Fibroblast of upper back skin (primary cell): ENCODE results near the gene UNC5C.

Experiments
- DNase-seq: peaks from one replicate; pipeline ENCODE4 v3.0.0-alpha.2; 2013

The UNC5C gene

GRCh38 chr4:95517576-95518345 is 31.0 kb downstream of the UNC5C start:
- DNase-seq: no peak

DNA sequence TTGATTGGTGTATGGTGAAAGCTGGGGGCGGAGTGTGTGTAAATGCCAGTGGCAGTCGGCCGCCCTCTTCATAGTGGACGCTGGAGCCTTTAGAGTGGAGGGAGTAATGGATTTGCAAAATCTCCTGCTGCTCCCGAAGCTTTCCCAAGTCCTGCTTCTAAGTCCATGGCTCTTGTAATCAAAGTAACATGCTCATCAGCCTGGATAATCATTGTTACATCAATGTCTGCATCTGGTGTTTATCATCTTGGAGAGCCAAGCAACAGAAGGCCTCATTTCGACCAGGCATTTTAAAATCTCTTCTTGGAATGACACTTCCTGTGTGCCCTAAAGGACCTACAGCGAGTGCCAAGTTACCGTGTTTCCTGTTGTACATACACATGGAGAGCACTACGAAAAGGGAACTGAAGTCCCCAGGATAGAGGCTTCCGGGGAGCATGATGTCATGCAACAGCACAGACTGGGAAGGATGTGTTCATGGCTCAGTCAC is 32.2 kb downstream of the UNC5C start:
- no peak for DNase-seq

GRCh38 chr4:95515589-95515988 is 33.2 kb downstream of the UNC5C start:
- DNase-seq: no peak

DNA sequence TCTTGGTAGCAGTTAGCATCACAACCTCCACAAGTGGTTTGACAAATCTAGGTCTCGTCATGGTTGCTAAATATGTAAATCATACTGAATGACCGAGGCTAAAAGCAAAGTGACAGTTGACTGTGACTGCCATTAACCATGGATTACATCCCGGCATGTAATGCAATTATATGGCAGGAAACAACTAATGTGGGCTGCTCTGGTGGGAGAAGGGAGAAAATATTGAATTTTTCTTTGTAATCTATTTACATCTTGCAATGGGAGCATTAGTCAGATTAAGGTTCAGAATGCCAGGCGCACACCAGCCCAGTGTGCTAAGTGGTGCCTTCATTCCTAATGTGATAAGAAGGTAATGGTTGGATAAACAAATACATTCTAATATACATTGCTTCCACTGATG is 35.8 kb downstream of the UNC5C start:
- no peak for DNase-seq

DNA sequence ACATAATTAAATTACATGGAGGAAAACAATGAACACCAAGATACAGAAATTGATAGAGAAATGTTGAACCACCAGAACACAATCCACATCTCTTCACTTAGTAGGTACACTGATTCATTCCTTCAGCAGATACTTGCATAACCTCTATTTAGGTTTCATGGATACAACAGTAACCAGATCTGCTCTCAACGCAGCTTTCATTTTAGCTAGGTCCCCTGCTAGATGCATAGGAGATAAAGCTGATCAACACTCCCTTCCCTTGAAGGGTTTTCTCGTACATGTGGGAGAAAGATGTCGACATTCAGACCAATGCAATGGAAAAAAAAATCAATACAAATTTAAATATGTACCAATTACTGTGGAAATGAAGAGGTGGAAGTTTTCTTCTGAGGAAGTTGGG is 37.3 kb downstream of the UNC5C start:
- DNase-seq: no peak

- no peak for DNase-seq
Measured at GRCh38 chr4:95510877-95511276, 37.9 kb downstream of the UNC5C start.

GRCh38 chr4:95510145-95510544 is 38.6 kb downstream of the UNC5C start:
- peak; percentile 19 for DNase-seq

DNA sequence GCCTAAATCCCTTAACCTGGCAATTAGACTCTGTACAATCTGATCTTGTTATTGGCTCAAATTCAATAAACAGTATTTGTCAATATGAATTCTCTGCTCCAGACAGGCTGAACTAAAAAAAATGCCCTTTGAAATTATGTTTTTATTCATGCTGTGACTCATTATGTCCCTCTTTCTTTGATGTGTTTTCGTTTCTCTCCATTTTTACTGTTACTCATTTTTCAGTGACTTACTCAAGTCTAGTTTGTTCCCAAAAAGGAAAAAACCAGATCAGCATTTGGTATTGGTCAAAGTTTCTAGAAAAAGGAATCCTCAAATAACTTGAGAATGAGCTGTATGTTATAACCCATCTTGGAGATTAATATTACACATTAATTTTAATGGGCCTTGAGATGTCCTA is 40.4 kb downstream of the UNC5C start:
- peak; percentile 73 for DNase-seq

DNA sequence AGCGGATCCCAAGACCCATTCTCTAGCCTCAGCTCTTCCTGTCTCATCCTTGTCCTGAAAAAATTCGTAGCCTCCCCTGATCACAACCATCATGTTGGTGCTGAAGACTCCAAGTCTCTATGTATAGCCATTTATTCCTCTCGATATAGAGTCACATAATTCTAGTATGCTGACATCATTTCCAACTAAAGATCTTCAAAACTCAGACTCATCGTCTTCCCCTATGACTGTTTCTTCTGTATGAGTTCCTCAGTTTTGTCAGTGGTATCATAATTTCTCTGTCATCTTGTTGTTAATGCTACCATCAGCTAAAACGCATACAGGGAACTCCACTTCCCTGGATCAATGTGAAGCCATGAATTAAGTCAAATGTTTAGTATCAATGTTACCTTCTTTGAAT is 41.2 kb downstream of the UNC5C start:
- DNase-seq: no peak

- DNase-seq: no peak
Measured at GRCh38 chr4:95507147-95507546, 41.6 kb downstream of the UNC5C start.

GRCh38 chr4:95506264-95506663 is 42.5 kb downstream of the UNC5C start:
- peak; percentile 74 for DNase-seq

GRCh38 chr4:95505799-95506198 is 43.0 kb downstream of the UNC5C start:
- DNase-seq: no peak

DNA sequence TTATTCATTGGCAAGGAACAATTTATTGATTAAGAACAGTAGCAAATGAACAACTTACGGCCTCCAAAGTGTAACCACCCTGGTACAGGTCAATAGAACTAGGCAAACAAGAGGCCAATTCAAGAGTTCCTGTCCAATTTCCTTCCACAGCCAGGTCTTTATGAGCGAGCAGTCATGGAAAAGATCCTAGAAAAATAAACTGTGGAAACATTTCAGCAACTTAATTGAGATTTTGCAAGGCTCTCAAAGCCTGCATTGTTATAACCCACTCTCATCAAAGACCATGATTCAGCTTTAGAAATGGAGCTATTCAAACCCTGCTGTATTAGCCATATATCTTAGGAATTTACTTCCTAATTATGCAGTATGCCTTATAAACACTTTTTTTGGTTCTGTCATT is 43.6 kb downstream of the UNC5C start:
- peak; percentile 57 for DNase-seq

DNA sequence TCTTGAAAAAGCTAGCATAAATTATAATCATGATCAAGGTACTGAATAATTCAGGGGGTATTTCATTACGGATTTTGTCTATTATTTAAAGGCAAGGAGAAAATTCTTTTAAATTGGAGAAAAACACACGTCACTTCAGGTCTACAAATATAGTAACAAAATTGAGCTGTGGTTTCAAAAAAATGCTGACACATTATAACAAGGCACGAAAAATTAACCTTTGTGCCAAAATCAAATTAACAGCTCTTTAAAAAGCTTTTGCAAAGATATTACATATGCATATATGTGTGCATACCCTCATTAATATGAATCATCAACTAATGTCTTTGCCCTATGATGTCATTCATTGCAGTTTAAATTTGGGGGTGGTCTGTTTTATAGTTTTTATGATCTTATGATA is 44.3 kb downstream of the UNC5C start:
- no peak for DNase-seq

GRCh38 chr4:95500361-95500760 is 48.4 kb downstream of the UNC5C start:
- DNase-seq: no peak

GRCh38 chr4:95499291-95499696 is 49.5 kb downstream of the UNC5C start:
- DNase-seq: no peak

DNA sequence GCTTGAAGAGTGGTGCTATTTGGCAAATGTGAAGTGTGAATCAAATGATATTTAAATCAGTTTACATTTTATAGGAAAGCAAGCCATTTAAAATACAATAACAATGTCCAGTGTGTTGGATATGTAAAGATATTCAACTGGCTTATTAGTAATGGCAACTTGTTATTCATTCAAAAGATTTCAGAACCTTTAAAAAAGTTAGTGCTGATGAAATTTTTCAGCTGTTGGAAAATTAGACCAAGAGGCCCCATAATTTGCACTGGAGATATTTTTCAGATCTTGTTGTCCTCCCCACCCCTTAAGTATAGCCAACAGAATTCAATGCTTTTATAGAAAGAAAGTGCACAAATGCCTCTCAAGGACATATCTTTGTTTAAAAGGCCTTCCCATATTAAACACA is 54.6 kb downstream of the UNC5C start:
- no peak for DNase-seq

DNA sequence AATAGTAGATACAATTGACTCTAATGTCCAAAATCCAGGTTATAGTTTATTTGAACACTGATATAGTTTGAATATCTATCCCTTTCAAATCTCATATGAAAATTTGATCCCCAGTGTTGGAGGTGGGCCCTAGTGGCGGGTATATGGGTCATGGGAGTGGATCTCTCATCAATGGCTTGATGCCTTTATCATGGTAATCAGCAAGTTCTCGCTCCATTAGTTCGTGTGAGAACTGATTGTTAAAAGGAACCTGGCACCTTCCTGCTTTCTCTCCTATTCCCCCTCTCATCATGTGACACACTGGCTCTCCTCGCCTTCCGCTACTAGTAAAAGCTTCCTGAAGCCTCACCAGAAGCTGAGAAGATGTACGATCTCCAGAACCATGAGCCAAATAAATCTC is 70.1 kb downstream of the UNC5C start:
- DNase-seq: no peak

- DNase-seq: no peak
Measured at GRCh38 chr4:95476121-95476520, 72.7 kb downstream of the UNC5C start.

DNA sequence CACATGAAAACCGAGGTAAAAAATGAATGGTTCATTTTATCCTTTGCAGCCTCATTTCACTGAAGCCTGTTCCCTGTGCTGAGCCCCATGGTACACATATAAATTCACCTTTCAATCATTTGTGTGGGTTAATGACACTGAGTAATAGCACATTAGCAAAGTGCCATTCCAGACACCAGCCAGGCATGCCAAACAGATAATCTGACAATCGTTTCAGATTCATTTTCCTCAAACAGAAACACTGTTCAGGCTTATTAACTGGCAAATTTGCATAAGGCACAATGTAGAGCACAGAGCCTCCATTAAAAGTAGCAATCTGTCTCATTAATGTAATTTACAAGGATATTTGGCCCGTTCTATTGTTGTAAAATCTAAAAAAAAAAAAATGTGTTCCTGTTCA is 76.2 kb downstream of the UNC5C start:
- DNase-seq: no peak

DNA sequence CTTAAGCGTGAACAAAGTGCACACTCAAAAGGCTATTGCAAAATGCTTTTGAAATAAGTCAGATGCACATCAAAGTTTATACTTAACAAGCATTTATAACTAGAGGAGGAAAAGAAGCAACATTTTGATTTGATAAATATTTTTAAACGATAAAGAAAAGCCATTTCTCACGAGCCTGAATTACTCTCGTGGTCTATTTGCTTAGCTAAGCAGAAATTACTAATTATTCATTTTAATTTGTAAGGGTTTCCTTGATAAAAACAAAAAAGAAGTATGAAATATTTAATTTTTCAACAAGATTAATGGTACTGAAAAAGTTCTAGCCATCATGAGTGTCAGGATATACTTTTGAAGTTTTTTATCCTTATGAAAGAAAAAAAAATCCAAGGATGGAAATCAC is 78.2 kb downstream of the UNC5C start:
- DNase-seq: no peak

DNA sequence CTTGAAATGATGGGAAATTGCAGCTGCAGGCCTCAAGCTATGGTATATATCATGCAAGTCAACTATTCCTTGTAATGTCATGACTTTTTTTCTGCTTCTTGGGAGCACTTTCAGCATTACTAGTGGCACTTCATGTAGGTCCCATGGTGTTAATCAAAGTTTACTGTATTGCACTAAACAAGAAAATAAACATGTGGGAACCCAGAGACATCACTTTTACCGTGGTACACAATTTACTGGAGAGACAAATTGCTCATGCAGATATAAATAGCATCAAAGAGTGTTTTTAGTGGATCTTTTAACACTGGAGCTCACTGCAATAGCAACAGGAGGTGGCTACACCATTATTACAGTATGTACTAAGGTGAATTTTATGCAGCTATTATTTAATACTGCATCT is 79.2 kb downstream of the UNC5C start:
- no peak for DNase-seq

DNA sequence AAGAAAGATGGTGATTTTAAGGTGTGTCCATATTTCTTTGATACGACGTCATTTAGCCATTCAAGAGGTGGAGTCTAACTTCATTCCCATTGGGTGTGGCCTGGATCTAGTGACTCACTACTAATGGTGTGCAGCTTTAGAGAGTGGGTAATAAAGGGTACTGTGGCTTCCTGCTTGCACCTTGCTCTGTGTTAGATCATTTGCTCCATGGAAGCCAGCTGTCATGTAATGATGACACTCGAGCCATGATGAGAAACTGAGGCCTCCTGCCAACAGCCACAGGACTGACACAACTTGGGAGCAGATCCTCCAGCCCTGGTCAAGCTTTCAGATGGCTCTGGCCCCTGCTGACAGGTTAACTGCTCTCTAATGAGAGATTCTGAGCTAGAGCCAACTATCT is 82.0 kb downstream of the UNC5C start:
- no peak for DNase-seq

GRCh38 chr4:95465010-95465409 is 83.8 kb downstream of the UNC5C start:
- DNase-seq: no peak

DNA sequence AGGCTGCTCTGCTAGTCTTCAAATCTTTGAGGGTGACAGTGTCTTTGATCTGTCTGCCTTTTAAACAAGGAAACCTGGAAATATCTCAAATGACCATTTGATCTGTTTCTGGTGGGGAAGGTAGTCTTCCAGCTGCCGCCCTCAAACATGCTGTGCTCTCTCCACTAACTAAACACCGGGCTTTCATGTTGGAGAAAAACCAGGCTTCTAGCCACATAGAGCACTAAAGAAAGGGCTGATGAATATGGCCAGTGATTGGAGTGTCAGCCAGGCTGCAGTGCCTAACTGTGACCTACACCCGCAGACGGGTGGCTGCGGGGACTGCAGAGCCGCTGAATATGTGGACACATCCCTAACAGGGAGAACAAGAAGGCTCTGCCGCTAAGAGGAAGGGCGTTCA is 85.9 kb downstream of the UNC5C start:
- DNase-seq: no peak
